AG08395 (cell line): Measurements from ENCODE around the gene PPM1M.

ENCODE experiments used
- DNase-seq: peaks from one replicate; pipeline ENCODE4 v3.0.0; 2012; ENCODE audit warnings: mixed read lengths, low spot score

Gene PPM1M

GRCh38 chr3:52295671-52296208 lies 50.2 kb downstream of the PPM1M start:
- DNase-seq = no peak

DNA sequence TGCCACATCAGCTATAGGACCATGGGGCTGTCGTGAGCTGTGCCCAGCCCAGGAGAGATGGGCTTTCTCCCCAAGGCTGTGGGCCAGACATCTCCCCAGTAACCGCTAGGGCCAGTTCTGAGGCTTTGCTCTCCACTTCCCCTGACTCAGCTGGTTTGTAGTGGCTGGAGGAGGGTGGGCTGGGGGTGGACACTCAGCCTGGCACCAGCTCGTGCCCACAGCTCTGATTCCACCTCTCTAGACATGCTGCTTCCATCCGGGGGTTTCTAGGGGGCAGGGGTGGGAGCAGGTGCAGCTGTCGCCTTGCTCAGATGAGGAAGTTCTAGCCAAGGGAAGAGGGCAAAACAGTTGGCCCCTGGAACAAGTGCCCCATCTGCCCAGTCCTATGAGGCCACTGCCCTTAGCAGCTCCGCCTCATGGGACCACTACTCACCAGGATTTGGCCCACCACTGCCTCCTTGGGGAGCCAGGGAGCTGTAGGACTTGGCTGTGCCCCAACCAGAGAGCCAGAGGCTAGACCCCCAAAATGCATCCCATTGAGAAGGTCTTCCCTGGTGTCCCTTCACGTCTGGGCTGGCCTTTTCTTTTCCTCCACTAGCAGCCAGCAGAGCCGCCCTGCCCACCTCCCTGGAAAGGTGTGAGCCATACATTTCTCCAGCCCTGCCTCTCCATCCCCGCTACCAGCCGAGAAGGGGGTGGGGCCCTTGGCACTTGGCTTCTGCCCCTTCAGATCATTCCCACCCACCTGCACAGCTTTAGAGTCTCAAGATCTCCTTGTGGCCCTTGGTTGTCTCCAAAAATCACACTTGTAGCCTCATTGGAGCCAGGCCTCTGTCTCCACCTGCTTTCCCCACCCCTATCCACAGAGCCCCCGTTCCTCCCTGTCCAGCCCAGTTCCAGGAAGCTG lies 51.9 kb downstream of the PPM1M start:
- DNase-seq = no peak

DNA sequence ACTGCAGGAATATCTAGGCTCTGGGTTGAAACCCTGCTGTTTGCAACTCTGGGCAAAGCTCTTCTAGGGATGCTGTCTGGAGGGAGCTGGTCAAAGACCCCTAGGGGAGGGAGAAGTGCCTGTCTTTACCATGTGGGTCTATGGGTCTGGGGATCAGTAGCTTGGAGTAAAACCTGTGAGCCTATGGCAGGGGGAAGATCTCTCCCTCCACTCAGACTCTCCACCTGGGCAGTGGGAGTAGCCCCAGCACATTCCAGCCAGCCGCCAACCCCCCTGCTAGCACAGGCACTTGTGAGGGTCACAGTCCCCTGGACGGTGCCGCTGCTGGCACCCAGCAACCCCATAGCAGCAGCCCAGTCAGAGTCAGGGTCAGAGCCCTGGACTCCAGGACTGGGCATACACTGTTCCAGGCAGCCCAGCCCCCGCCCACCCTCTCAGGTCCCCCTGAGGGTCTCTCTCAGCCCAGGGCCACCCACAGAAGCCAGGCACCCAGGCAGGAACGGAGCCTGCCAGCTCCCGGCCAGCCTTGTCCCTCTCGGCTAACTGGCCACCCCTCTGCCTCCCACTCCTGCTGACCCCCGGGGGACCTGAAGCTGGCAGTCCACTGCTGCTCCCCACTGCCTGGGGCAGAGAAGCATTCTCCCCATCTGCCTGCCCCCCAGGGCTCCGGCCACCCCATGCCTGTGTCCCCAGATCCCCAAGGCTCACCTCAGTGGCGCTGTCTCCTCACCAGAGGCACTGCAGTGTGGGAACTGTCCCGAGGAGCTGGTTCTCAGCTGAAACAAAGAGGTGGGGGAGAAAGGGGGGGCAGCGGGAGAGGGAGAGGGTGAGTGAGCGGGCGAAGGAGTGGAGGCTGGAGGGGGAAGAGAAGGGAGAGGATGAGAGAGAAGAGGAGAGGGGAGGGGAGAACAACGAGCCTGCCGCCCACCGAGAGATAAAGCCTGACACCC lies 52.9 kb downstream of the PPM1M start:
- no peak for DNase-seq

DNA sequence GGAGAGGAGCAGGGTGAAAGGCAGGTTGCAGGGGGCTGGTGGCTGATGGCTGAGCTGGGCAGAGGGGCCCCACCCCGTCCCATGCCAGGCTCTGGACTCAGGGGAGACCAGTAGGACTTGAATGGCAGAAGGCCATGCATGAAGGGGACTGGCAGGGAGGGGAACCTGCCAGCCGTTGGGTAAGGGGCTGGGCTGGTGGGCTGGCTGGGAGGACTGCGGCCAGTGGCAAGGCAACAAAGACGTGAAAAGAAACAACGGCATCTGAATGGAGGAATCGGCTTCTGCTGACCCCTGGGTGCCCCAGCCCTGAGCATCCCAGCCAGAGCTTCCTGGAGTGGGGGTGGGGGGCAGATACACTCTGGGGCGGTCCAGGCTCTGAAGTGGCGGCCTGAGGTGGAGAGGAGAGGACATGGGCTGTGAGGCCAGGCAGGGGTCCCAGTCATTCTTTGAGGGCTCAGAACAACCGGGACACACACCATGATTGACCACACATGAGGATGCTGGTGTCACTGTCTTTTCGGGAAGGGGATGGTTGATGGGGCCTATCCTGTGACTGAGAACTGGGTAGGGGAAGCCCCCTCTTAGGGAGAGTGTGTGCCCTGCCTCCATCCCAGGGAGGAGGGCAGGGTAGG lies 53.8 kb downstream of the PPM1M start:
- no peak for DNase-seq
